Breast epithelium (tissue), 4 donors: ENCODE data around the gene GRIFIN. TPM values are rescaled to one million over a fixed set of nuclear protein-coding genes. Genes with fewer than 3 reads are reported as not detected.
A peak's percentile ranks its signal among the peaks of the same experiment; 100 is the strongest.

ENCODE experiments used
- DNase-seq, 2 donors: peaks; one replicate each; pipeline ENCODE4 v3.0.0-alpha.2; 2019; ENCODE audit warnings: low spot score in 2 of 2
- H3K27ac ChIP-seq, 2 donors: fragments of 200-600 bp; sonication (generic) in 1 of 2; one replicate each; pipeline ENCODE4 v1.5.1; 2016 to 2019; ENCODE audit warnings: mild to moderate bottlenecking in 1 of 2
- H3K27me3 ChIP-seq, 2 donors: fragments of 200-600 bp; sonication (generic) in 1 of 2; one replicate each; pipeline versions ENCODE4 v1.5.1 to v1.6.0; 2017 to 2019; ENCODE audit warnings: control low read depth in 1 of 2, mild to moderate bottlenecking in 1 of 2
- H3K36me3 ChIP-seq: fragments of 200-600 bp; one replicate; pipeline ENCODE4 v1.5.1; 2019
- H3K4me1 ChIP-seq, 2 donors: fragments of 200-600 bp; sonication (generic); one replicate each; pipeline ENCODE4 v1.5.1; 2016 to 2019; ENCODE audit warnings: control low read depth in 1 of 2
- H3K4me3 ChIP-seq, 3 donors: fragments of 200-600 bp; sonication (generic); 1 replicate in 2 of 3; 2 replicates in 1 of 3; pipeline ENCODE4 v1.5.1; 2016 to 2019; ENCODE audit warnings: mild to moderate bottlenecking in 3 of 3, moderate library complexity in 2 of 3
- H3K9me3 ChIP-seq, 2 donors: fragments of 200-600 bp; sonication (generic) in 1 of 2; one replicate each; pipeline ENCODE4 v1.5.1; 2016 to 2019; ENCODE audit warnings: control low read depth in 1 of 2
- CTCF ChIP-seq, 3 donors: fragments of 450-650 bp; IDR thresholded peaks; one replicate each; pipeline ENCODE4 v1.5.1; 2016 to 2017; ENCODE audit warnings: antibody characterized with exemption in 3 of 3, mild to moderate bottlenecking in 3 of 3, moderate library complexity in 3 of 3
- POLR2A ChIP-seq: fragments of 450-650 bp; IDR thresholded peaks from one replicate; pipeline ENCODE4 v1.6.1; 2016; ENCODE audit warnings: antibody characterized with exemption, mild to moderate bottlenecking, moderate library complexity
- POLR2AphosphoS5 ChIP-seq, 3 donors: sonication (generic); formaldehyde crosslinking; IDR thresholded peaks; one replicate each; pipeline ENCODE4 v1.6.1; 2017; ENCODE audit warnings: antibody characterized with exemption in 3 of 3
- intact Hi-C: fragments of 100-400 bp; cut with DNase I; formaldehyde crosslinking; loops from one replicate; pipeline ENCODE4 v1.15.1; 2023; ENCODE audit warnings: low total_unique reads
- total RNA-seq, 3 donors: library from RNA; depleted of rRNA; stranded (reverse); fragments of >200 nt; gene quantifications; one replicate each; pipeline ENCODE4 v1.1.0, GENCODE V29; 2016

GRIFIN gene
- total RNA-seq, 3 donors from 2014 or later, result not detected

- Histone ChIP-seq H3K4me1 (peaks cover 13 to 16% of the 10 kb centered on the region in 2 donors), H3K9me3 (no peaks in the 10 kb centered on the region), H3K27me3 (no peaks in the 10 kb centered on the region), H3K36me3 (no peaks in the 10 kb centered on the region), H3K27ac (peak overlapping the region in 1 of 2 donors; percentile 1), H3K4me3 (no peak overlapping the region)
- TF ChIP-seq POLR2A (no peak), POLR2AphosphoS5 (IDR thresholded peaks at IDR 0.05) (no peak), CTCF (IDR thresholded peaks at IDR 0.05) (no peak)
- no peak for DNase-seq
- intact Hi-C loops, result no loop called here
Measured at GRCh38 chr7:2505401-2505800, 29.2 kb upstream of the GRIFIN start.

- H3K9me3 ChIP-seq, result no peaks in the 10 kb centered on the region
- H3K4me3 ChIP-seq, result no peak overlapping the region
- intact Hi-C loops, result no loop called here
- no peaks in the 10 kb centered on the region for H3K36me3 ChIP-seq
- no peak for TF ChIP-seq POLR2AphosphoS5 (IDR thresholded peaks at IDR 0.05)
- TF ChIP-seq POLR2A, result no peak
- TF ChIP-seq CTCF (IDR thresholded peaks at IDR 0.05), result no peak
- peaks cover 13 to 16% of the 10 kb centered on the region in 2 donors for H3K4me1 ChIP-seq
- DNase-seq, result no peak
- no peaks in the 10 kb centered on the region for H3K27me3 ChIP-seq
- peak overlapping the region in 1 of 2 donors; percentile 1 for H3K27ac ChIP-seq
Measured at GRCh38 chr7:2504889-2505375, 28.7 kb upstream of the GRIFIN start.

- Histone ChIP-seq H3K36me3 (no peaks in the 10 kb centered on the region), H3K27me3 (no peaks in the 10 kb centered on the region), H3K4me1 (peaks cover 13 to 16% of the 10 kb centered on the region in 2 donors), H3K27ac (no peak overlapping the region), H3K9me3 (no peaks in the 10 kb centered on the region), H3K4me3 (no peak overlapping the region)
- intact Hi-C loops, result no loop called here
- TF ChIP-seq CTCF (IDR thresholded peaks at IDR 0.05) (no peak), POLR2A (no peak), POLR2AphosphoS5 (IDR thresholded peaks at IDR 0.05) (no peak)
- no peak for DNase-seq
Measured at GRCh38 chr7:2504128-2504888, 28.1 kb upstream of the GRIFIN start.

- Histone ChIP-seq H3K27me3 (no peaks in the 10 kb centered on the region), H3K27ac (no peak overlapping the region), H3K36me3 (no peaks in the 10 kb centered on the region), H3K4me3 (no peak overlapping the region), H3K9me3 (no peaks in the 10 kb centered on the region), H3K4me1 (peaks cover 5 to 9% of the 10 kb centered on the region in 2 donors)
- no peak for TF ChIP-seq POLR2A
- no peak for TF ChIP-seq CTCF (IDR thresholded peaks at IDR 0.05)
- no peak for TF ChIP-seq POLR2AphosphoS5 (IDR thresholded peaks at IDR 0.05)
- no peak for DNase-seq
- intact Hi-C loops, result no loop called here
Measured at GRCh38 chr7:2503056-2503941, 27.1 kb upstream of the GRIFIN start.

GRCh38 chr7:2502647-2502966, 26.4 kb upstream of the GRIFIN start:
- Histone ChIP-seq H3K9me3 (no peaks in the 10 kb centered on the region), H3K36me3 (no peaks in the 10 kb centered on the region), H3K27ac (no peak overlapping the region), H3K4me3 (no peak overlapping the region), H3K27me3 (no peaks in the 10 kb centered on the region), H3K4me1 (peaks cover 0 to 6% of the 10 kb centered on the region in 2 donors)
- DNase-seq, result no peak
- TF ChIP-seq POLR2A (no peak), CTCF (IDR thresholded peaks at IDR 0.05) (no peak), POLR2AphosphoS5 (IDR thresholded peaks at IDR 0.05) (no peak)
- intact Hi-C loops, result no loop called here
